Type B pancreatic cell (in vitro differentiated cells): ENCODE measurements around the gene TMEM205. TPM values are rescaled to one million over a fixed set of nuclear protein-coding genes. Genes with fewer than 3 reads are reported as not detected.

Experiments used
- DNase-seq: peaks from one replicate; pipeline ENCODE4 v3.0.0; 2021; ENCODE audit warnings: mixed read lengths; ENCODE audit not compliant: unreplicated experiment; ENCODE audit errors: extremely low spot score
- H3K27ac Mint-ChIP-seq: 2 replicates; pipeline ENCODE4 v1.8.0; 2021; ENCODE audit warnings: mild to moderate bottlenecking, mixed read lengths
- H3K27me3 Mint-ChIP-seq: 2 replicates; pipeline ENCODE4 v1.8.0; 2021; ENCODE audit warnings: mixed read lengths
- H3K36me3 Mint-ChIP-seq: 2 replicates; pipeline ENCODE4 v1.8.0; 2021; ENCODE audit warnings: mixed read lengths
- H3K4me1 Mint-ChIP-seq: one replicate; pipeline ENCODE4 v1.8.0; 2021; ENCODE audit warnings: mixed read lengths; ENCODE audit not compliant: unreplicated experiment
- H3K4me3 Mint-ChIP-seq: 2 replicates; pipeline ENCODE4 v1.8.0; 2021; ENCODE audit warnings: mild to moderate bottlenecking, mixed read lengths
- H3K9me3 Mint-ChIP-seq: 2 replicates; pipeline ENCODE4 v1.8.0; 2021; ENCODE audit warnings: mixed read lengths
- total RNA-seq: library from RNA; stranded (reverse); gene quantifications from 2 replicates; pipeline ENCODE4 v1.2.1, GENCODE V29; 2021; ENCODE audit warnings: low replicate concordance
- TF ChIP-seq, protein P1 (sequence below): fragments of 200-600 bp; sonication (generic); conservative IDR thresholded peaks from 2 replicates; pipeline ENCODE4 v1.5.0; 2021; ENCODE audit warnings: antibody characterized with exemption, mild to moderate bottlenecking

TMEM205 gene
- total RNA-seq, 1 donor from 2014 or later, result 58.6 TPM

DNA sequence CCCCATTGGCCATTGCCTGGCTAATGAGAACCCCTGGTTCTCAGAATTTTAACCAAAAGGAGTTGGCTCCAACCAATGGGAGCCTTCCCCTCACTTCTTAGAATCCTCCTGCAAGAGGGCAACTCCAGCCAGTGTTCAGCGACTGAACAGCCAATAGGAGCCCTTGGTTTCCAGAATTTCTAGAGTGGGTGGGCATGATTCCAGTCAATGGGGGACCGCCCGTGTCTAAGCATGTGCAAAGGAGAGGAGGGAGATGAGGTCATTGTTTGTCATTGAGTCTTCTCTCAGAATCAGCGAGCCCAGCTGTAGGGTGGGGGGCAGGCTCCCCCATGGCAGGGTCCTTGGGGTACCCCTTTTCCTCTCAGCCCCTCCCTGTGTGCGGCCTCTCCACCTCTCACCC, 18.9 kb upstream of the TMEM205 start:
- no peaks in the 10 kb centered on the region for H3K9me3 Mint-ChIP-seq
- DNase-seq, result no peak

DNA sequence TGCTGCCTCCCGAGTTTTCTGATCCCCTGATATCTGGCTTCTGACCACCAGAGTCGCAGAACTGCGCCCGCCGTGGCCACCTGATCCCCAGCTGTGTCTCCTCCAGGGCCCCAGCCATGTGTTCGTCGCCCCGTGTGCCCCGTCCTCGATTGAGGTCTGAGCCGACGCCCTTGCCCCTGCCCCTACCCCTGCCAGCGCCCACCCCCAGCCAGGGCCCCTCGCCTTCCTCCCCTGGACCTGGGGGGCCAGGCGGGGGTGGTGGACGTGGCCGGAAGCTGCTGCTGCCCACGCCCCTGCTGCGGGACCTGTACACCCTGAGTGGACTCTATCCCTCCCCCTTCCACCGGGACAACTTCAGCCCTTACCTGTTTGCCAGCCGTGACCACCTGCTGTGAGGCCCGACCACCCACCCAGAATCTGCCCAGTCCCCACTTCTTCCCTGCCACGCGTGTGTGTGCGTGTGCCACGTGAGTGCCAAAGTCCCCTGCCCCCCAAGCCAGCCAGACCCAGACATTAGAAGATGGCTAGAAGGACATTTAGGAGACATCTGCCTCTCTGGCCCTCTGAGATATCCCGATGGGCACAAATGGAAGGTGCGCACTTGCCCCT, 18.3 kb upstream of the TMEM205 start:
- no peaks in the 10 kb centered on the region for H3K9me3 Mint-ChIP-seq
- TF ChIP-seq, protein P1, sequence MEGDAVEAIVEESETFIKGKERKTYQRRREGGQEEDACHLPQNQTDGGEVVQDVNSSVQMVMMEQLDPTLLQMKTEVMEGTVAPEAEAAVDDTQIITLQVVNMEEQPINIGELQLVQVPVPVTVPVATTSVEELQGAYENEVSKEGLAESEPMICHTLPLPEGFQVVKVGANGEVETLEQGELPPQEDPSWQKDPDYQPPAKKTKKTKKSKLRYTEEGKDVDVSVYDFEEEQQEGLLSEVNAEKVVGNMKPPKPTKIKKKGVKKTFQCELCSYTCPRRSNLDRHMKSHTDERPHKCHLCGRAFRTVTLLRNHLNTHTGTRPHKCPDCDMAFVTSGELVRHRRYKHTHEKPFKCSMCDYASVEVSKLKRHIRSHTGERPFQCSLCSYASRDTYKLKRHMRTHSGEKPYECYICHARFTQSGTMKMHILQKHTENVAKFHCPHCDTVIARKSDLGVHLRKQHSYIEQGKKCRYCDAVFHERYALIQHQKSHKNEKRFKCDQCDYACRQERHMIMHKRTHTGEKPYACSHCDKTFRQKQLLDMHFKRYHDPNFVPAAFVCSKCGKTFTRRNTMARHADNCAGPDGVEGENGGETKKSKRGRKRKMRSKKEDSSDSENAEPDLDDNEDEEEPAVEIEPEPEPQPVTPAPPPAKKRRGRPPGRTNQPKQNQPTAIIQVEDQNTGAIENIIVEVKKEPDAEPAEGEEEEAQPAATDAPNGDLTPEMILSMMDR, result no peak

More for the DNA sequence above, 18.9 kb upstream of the TMEM205 start:
- no peak overlapping the region for H3K4me3 Mint-ChIP-seq
- no peaks in the 10 kb centered on the region for H3K36me3 Mint-ChIP-seq
- TF ChIP-seq, protein P1, result no peak
- H3K4me1 Mint-ChIP-seq, result peaks cover 4% of the 10 kb centered on the region
- no peak overlapping the region for H3K27ac Mint-ChIP-seq
- peaks cover 12% of the 10 kb centered on the region for H3K27me3 Mint-ChIP-seq

DNA sequence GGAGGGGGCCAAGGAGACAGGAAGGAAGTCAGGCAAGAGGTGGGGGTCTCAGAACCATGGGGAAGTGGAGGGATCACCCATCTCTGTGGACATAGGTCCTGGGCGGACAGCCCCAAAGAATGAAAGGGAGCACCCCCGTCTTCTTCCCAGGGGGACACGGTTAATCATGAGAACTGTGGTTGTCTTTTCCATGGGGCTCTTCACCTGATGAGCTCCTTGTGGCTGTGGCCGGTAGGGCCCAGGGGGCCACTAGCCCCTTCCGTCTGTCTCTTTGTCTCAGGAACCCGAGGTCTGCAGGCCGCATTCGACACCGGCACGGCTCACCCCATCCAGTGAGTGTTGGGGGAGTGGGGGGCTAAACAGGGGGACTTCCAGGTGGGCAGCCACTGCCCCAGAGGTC, 17.8 kb upstream of the TMEM205 start:
- DNase-seq, result no peak
- no peaks in the 10 kb centered on the region for H3K9me3 Mint-ChIP-seq
- TF ChIP-seq, protein P1, result no peak

More for the DNA sequence above, 18.3 kb upstream of the TMEM205 start:
- Mint-ChIP-seq H3K4me3 (no peak overlapping the region), H3K27me3 (peaks cover 16% of the 10 kb centered on the region), H3K27ac (no peak overlapping the region), H3K36me3 (no peaks in the 10 kb centered on the region), H3K4me1 (peaks cover 4% of the 10 kb centered on the region)
- DNase-seq, result no peak

DNA sequence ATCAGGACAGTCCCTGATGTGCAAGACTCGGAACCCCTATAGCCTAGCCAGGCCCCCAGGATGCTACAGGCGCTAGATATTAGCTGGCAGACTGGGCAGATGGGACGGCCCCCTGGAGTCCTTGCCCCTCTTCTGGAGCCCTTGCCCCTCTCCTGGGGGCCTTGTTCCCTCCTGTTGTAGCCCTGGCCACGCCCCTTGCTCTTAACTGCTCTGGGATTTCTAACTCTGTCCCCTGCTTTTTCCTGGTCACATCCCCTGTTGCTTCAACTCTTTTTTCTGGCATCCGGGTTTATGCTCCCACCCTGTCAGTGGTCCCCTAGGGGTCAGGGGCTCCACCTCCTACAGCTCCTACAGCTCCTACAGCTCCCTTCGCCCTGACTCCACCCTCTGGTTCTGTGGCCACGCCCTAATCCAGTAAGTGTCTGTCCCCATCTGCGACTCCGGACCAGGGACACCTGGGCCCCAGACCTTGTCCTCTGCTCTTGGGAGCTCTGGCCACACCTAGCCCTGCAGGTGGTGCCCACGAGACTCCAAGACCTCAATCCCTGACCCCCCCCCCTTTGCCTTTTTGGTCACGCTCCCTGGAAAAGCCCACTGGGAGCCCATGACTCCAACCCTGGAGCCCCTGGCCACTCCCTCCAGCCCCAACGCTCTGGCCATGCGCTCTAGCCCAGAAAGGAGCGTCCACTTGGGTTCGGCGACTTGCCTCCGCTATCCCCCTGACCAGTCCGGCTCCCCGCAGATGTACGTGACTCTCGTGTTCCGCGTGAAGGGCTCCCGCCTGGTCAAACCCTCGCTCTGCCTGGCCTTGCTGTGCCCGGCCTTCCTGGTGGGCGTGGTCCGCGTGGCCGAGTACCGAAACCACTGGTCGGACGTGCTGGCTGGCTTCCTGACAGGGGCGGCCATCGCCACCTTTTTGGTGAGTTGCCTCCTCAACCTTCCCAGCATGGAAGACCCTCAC, 16.0 kb upstream of the TMEM205 start:
- Mint-ChIP-seq H3K9me3 (no peaks in the 10 kb centered on the region), H3K4me3 (peak overlapping the region; percentile 78), H3K27ac (peak overlapping the region; percentile 69), H3K27me3 (peaks cover 31% of the 10 kb centered on the region), H3K36me3 (no peaks in the 10 kb centered on the region), H3K4me1 (peaks cover 4% of the 10 kb centered on the region)
- TF ChIP-seq, protein P1, result no peak
- no peak for DNase-seq

More for the DNA sequence above, 17.8 kb upstream of the TMEM205 start:
- Mint-ChIP-seq H3K4me1 (peaks cover 4% of the 10 kb centered on the region), H3K27ac (no peak overlapping the region), H3K27me3 (peaks cover 21% of the 10 kb centered on the region), H3K36me3 (no peaks in the 10 kb centered on the region), H3K4me3 (no peak overlapping the region)

DNA sequence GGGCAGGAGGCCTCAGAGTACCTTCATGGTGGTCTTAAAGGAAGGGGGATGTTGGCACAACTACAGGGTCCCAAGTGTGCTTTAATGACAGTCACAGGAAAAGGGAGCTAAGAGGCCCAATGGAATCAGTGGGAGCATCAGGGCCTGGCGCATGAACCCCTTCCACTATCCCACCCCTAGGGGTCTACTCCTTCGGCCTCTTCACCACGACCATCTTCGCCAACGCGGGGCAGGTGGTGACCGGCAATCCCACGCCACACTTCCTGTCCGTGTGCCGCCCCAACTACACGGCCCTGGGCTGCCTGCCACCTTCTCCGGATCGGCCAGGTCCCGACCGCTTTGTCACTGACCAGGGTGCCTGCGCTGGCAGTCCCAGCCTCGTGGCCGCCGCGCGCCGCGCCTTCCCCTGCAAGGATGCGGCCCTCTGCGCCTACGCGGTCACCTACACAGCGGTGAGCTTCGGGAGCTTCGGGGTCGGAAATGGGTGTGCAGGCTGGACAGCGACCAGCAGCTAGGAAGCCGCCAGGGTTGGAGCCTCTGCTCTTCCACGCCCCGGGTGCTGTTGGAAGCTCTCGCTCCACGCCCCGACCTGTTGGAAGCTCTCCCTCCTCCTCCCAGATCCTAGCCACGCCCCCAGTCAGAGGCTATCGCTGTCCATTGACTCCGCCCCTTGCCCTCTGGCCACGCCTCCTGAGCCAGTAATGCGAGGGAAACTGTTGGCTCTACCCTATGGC, 15.1 kb upstream of the TMEM205 start:
- peak overlapping the region; percentile 69 for H3K27ac Mint-ChIP-seq
- H3K9me3 Mint-ChIP-seq, result no peaks in the 10 kb centered on the region
- peaks cover 34% of the 10 kb centered on the region for H3K27me3 Mint-ChIP-seq
- DNase-seq, result no peak
- H3K36me3 Mint-ChIP-seq, result no peaks in the 10 kb centered on the region
- TF ChIP-seq, protein P1, result peak; percentile 42
- H3K4me1 Mint-ChIP-seq, result peaks cover 6% of the 10 kb centered on the region
- peak overlapping the region; percentile 78 for H3K4me3 Mint-ChIP-seq
